NB4 (cell line): ENCODE data around the gene COX5B.
"Not testable (repeated sequence)": the region's sequence is repeated elsewhere in the genome, so short reads cannot be mapped to it uniquely, and the experiment has no call there.

Experiments used
- MYC ChIP-seq: IDR thresholded peaks from 2 replicates; pipeline ENCODE4 v1.6.1; 2011; ENCODE audit warnings: low read depth, low read length
- POLR2A ChIP-seq: IDR thresholded peaks from 2 replicates; pipeline ENCODE4 v1.6.1; 2011; ENCODE audit warnings: mild to moderate bottlenecking; ENCODE audit not compliant: insufficient read length; ENCODE audit errors: extremely low read depth
- TF ChIP-seq, protein P1 (sequence below): IDR thresholded peaks from one replicate; pipeline ENCODE4 v1.5.1; 2012; ENCODE audit warnings: low read depth, low read length
- TF ChIP-seq, protein P2 (sequence below): IDR thresholded peaks from 2 replicates; pipeline ENCODE4 v1.6.1; 2011; ENCODE audit warnings: low read depth, low read length

DNA sequence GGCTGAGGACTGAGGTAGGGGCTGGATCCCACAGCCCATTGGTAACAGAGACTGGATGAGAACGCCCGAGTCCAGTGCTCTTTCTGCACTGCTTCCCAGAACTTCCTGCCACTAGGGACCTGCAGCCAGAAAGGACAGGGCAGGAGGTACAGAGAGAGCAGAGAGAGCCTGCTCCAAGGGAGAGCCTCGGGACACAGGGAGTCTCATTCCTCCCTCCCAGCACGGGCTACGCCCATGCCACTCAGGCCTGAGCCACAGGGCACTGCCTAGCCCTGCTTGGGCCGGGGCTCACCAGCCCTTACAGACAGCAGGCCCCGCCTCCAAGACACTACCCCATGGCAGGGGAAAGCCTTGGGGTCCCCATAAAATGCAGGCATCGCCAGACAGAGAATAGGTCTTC lies 30.1 kb upstream of the COX5B start:
- TF ChIP-seq, protein P1, sequence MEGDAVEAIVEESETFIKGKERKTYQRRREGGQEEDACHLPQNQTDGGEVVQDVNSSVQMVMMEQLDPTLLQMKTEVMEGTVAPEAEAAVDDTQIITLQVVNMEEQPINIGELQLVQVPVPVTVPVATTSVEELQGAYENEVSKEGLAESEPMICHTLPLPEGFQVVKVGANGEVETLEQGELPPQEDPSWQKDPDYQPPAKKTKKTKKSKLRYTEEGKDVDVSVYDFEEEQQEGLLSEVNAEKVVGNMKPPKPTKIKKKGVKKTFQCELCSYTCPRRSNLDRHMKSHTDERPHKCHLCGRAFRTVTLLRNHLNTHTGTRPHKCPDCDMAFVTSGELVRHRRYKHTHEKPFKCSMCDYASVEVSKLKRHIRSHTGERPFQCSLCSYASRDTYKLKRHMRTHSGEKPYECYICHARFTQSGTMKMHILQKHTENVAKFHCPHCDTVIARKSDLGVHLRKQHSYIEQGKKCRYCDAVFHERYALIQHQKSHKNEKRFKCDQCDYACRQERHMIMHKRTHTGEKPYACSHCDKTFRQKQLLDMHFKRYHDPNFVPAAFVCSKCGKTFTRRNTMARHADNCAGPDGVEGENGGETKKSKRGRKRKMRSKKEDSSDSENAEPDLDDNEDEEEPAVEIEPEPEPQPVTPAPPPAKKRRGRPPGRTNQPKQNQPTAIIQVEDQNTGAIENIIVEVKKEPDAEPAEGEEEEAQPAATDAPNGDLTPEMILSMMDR: not testable (repeated sequence)
- not testable (repeated sequence) for TF ChIP-seq POLR2A, MYC
- TF ChIP-seq, protein P2, sequence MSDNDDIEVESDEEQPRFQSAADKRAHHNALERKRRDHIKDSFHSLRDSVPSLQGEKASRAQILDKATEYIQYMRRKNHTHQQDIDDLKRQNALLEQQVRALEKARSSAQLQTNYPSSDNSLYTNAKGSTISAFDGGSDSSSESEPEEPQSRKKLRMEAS: not testable (repeated sequence)
